GM12874 (cell line): ENCODE results near the gene EFNA5.

Experiments used
- TF ChIP-seq, protein P1 (sequence below): IDR thresholded peaks from 2 replicates; pipeline ENCODE4 v1.5.1; 2011; ENCODE audit warnings: low read depth, mild to moderate bottlenecking, control low read depth, low read length, moderate library complexity; ENCODE audit not compliant: insufficient read depth

EFNA5 gene

DNA sequence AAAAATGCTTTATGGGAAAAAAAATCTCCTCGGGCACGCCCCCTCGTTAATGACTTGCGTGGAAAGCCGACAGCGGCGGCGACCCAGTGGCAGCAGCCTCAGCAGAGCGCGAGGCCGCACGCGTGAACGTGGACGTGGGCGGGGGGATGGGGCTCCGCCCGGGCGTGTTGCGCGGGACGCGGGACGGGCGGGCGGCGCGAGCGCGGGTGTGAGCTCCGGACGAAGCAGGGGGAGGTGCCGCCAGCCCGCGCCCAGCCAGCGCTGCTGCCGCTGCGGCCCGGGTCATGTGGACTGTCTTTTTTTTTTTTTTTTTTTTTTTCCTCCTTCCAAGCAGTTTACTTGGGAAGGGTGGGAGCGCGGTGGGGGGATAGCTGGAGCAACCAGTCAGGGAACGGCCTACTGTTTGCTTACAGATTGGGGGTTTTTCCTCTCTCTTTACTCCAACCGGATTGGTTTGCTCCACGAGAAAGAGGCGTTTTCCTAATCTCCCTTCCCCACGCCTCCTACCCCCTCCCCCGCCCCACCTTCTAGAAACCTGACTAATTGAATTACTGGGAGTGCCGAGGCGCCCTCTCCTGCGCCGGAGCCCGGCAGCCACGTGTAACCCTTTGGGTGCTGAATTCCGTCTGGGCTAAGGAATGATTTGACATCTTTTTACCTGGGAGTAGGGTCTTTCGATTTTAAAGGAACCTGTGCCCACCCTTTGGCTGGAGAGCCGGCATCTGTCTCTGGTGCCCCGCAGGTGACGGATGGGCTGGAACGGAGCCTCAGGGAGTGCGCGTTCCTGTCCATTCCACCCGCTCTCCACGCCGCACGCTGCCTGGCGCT is 1.7 kb upstream of the EFNA5 start:
- TF ChIP-seq, protein P1, sequence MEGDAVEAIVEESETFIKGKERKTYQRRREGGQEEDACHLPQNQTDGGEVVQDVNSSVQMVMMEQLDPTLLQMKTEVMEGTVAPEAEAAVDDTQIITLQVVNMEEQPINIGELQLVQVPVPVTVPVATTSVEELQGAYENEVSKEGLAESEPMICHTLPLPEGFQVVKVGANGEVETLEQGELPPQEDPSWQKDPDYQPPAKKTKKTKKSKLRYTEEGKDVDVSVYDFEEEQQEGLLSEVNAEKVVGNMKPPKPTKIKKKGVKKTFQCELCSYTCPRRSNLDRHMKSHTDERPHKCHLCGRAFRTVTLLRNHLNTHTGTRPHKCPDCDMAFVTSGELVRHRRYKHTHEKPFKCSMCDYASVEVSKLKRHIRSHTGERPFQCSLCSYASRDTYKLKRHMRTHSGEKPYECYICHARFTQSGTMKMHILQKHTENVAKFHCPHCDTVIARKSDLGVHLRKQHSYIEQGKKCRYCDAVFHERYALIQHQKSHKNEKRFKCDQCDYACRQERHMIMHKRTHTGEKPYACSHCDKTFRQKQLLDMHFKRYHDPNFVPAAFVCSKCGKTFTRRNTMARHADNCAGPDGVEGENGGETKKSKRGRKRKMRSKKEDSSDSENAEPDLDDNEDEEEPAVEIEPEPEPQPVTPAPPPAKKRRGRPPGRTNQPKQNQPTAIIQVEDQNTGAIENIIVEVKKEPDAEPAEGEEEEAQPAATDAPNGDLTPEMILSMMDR: no peak

DNA sequence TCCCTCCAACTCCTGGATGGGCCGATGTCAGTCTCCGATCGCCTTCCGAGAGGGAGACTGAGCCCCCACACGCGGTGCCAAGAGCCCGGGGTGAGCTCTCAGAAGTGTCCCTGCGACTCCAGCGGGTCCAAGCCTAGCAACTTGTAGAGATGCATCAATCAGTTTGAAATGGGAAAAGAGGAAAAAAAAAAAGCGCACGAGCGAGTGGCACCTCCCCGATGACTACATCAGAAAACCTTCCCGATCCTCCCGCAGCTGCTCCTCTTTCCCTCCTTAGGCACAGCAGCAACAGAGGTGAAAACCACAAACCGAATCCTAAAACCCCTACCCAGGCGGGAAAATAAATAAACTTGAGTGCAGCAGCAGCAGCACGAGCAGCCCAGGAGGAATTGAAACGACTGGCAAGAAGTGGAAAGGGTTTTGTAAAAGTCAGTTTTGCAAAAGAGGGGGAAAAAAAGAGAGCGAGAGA is 1.0 kb upstream of the EFNA5 start:
- TF ChIP-seq, protein P1: no peak

- TF ChIP-seq, protein P1: no peak
Measured at GRCh38 chr5:107670087-107670931, 428 bp downstream of the EFNA5 start.

DNA sequence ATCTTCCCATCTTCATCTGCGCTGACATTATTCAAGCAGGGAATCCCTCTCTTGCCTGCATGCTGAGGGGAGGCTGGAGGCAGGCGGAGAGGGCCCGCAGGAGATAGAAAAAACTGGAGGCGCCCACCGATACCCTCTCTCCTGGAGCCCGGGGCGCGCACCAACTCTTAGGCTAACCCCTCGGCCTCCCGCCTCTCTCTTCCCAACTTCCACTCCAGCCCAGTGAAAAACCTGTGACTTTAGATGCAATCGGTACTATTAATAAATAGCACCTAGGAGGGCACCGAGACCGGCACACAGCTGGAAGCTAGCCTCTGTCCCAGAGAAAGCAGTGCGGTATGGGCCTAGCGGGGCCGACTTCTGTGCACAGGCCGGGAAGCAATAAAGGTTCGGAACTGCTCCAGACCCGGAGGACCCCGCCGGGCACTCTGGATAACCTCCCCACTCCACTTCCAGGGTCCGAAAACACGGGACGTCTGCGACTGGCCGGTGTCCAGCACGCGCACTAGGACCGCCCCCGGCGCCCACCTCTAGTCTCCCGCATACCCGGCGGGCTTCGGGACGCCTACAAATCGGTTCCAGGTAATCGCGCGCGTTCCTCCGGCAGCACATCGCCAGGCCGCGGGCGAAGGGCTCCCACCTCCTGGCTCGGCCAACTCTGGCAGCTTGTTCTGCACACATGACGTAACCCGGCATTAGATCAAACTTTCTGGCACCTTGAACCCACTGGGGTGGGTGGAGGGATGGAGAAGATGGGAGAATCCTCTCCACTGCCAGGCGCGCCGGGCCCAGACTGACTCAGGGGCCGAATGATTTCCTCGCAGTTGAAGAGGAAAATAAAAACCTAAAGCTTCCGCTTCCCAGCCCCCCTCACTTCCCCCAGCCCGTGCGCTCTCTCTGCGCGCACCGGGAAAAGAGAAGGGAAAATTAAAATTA is 1.4 kb downstream of the EFNA5 start:
- TF ChIP-seq, protein P1: no peak

GRCh38 chr5:107668154-107669095 is 2.3 kb downstream of the EFNA5 start:
- TF ChIP-seq, protein P1: no peak

DNA sequence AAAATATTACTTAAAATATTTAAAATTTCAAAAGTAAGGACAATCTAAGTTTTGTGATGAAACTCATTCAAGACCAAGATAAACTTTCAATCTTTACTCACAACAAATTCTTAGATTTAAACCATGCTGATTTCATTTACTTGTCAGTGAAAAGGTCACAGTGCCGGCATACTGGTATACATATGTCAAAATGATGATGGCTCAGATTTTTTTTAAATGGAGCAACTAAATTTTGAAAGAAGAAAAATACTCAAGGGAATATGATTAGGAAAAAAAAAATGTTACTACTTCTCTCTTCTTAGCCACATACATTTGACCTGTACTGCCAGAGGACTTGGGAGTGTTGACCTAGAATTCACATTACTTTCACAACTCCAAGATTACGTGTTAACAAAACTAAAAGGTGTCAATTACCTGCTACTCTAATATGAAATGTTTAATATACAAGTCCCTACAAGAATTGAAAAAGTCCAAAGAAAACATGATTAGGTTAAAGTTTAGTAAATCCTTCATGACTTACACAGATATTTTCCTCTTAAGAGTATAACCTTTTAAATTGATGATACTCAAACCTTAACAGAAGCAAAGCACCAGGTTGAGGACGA is 4.6 kb downstream of the EFNA5 start:
- TF ChIP-seq, protein P1: no peak
